Trophoblast cell (in vitro differentiated cells and primary cell): Measurements from ENCODE around the gene KLHL30.

Experiments used
- DNase-seq, 2 donors: peaks; one replicate each; pipeline ENCODE4 v3.0.0-alpha.2; 2016
- H2AFZ ChIP-seq: 2 replicates; pipeline ENCODE4 v1.6.1; 2013; ENCODE audit warnings: low read length, moderate library complexity, mild to moderate bottlenecking; ENCODE audit not compliant: insufficient read depth, poor library complexity
- H2AK5ac ChIP-seq: 2 replicates; pipeline ENCODE4 v1.6.1; 2013; ENCODE audit warnings: mild to moderate bottlenecking, low read length
- H2BK120ac ChIP-seq: 2 replicates; pipeline ENCODE4 v1.6.1; 2013; ENCODE audit warnings: low read length, mild to moderate bottlenecking, moderate library complexity; ENCODE audit not compliant: insufficient read depth, poor library complexity
- H2BK12ac ChIP-seq: 2 replicates; pipeline ENCODE4 v1.6.1; 2013; ENCODE audit warnings: mild to moderate bottlenecking, low read length, moderate library complexity
- H2BK5ac ChIP-seq: 2 replicates; pipeline ENCODE4 v1.6.1; 2013; ENCODE audit warnings: low read length, low read depth, moderate library complexity, mild to moderate bottlenecking; ENCODE audit not compliant: poor library complexity
- H3K14ac ChIP-seq: 2 replicates; pipeline ENCODE4 v1.6.1; 2013; ENCODE audit warnings: mild to moderate bottlenecking, low read length
- H3K18ac ChIP-seq: 2 replicates; pipeline ENCODE4 v1.6.1; 2013; ENCODE audit warnings: mild to moderate bottlenecking, low read length
- H3K23ac ChIP-seq: 2 replicates; pipeline ENCODE4 v1.6.1; 2013; ENCODE audit warnings: low read length
- H3K27ac ChIP-seq: 2 replicates; pipeline ENCODE4 v1.5.1; 2013; ENCODE audit warnings: low read depth, mild to moderate bottlenecking, inconsistent platforms, low read length, moderate library complexity
- H3K27me3 ChIP-seq: 2 replicates; pipeline ENCODE4 v1.6.1; 2013; ENCODE audit warnings: inconsistent platforms, mild to moderate bottlenecking, low read length, moderate library complexity; ENCODE audit not compliant: insufficient read depth
- H3K36me3 ChIP-seq, 2 experiments: 1 replicate in 1 of 2; 2 replicates in 1 of 2; pipeline ENCODE4 v1.6.1; 2013; ENCODE audit warnings: low read length in 2 of 2, mild to moderate bottlenecking in 2 of 2, moderate library complexity in 1 of 2; ENCODE audit not compliant: insufficient read depth in 2 of 2, control insufficient read depth in 1 of 2
- H3K4ac ChIP-seq: 2 replicates; pipeline ENCODE4 v1.6.1; 2013; ENCODE audit warnings: low read depth, mild to moderate bottlenecking, low read length, moderate library complexity
- H3K4me1 ChIP-seq, 2 experiments: 1 replicate in 1 of 2; 2 replicates in 1 of 2; pipeline ENCODE4 v1.6.1; 2013; ENCODE audit warnings: low read length in 2 of 2, mild to moderate bottlenecking in 2 of 2, moderate library complexity in 1 of 2; ENCODE audit not compliant: insufficient read depth in 2 of 2, control insufficient read depth in 1 of 2
- H3K4me2 ChIP-seq: 2 replicates; pipeline ENCODE4 v1.6.1; 2013; ENCODE audit warnings: inconsistent platforms, mild to moderate bottlenecking, low read length, moderate library complexity
- H3K4me3 ChIP-seq: 2 replicates; pipeline ENCODE4 v1.5.1; 2013; ENCODE audit warnings: mild to moderate bottlenecking, low read depth, low read length, inconsistent platforms
- H3K79me1 ChIP-seq: one replicate; pipeline ENCODE4 v1.6.1; 2013; ENCODE audit warnings: low read length
- H3K79me2 ChIP-seq: 2 replicates; pipeline ENCODE4 v1.6.1; 2013; ENCODE audit warnings: low read length, mild to moderate bottlenecking; ENCODE audit not compliant: control insufficient read depth, insufficient read depth, poor library complexity
- H3K9ac ChIP-seq: 2 replicates; pipeline ENCODE4 v1.6.1; 2013; ENCODE audit warnings: mild to moderate bottlenecking, low read length
- H3K9me3 ChIP-seq: 2 replicates; pipeline ENCODE4 v1.6.1; 2013; ENCODE audit warnings: low read depth, mild to moderate bottlenecking, control low read depth, inconsistent platforms, low read length; ENCODE audit not compliant: insufficient read depth
- H4K12ac ChIP-seq: 2 replicates; pipeline ENCODE4 v1.6.1; 2013; ENCODE audit warnings: low read depth, mild to moderate bottlenecking, low read length, moderate library complexity
- H4K8ac ChIP-seq: 2 replicates; pipeline ENCODE4 v1.6.1; 2013; ENCODE audit warnings: low read depth, mild to moderate bottlenecking, low read length, moderate library complexity
- H4K91ac ChIP-seq: one replicate; pipeline ENCODE4 v1.6.1; 2013; ENCODE audit warnings: low read depth, mild to moderate bottlenecking, low read length, moderate library complexity
- WGBS: extraction: QIAGEN DNeasy Blood & Tissue Kit; methylation state at CpG from one replicate; pipeline ENCODE4 v1.1.7; 2013; ENCODE audit warnings: missing lambda C conversion rate; ENCODE audit not compliant: insufficient read length, insufficient coverage; ENCODE audit errors: extremely low coverage; 5-methylcytosine and 5-hydroxymethylcytosine counted together

The KLHL30 gene

GRCh38 chr2:238126775-238127164 lies 11.7 kb upstream of the KLHL30 start:
- no peaks in the 10 kb centered on the region for H3K4me1 ChIP-seq
- DNase-seq, result no peak
- H2BK120ac ChIP-seq, result no peak overlapping the region
- no peak overlapping the region for H4K12ac ChIP-seq
- H3K9me3 ChIP-seq, result peaks cover 3% of the 10 kb centered on the region
- H2AFZ ChIP-seq, result no peak overlapping the region
- H3K36me3 ChIP-seq, result no peaks in the 10 kb centered on the region
- WGBS, result no CpG with 5 or more reads among the region's 2 CpGs
- no peak overlapping the region for H3K23ac ChIP-seq
- no peak overlapping the region for H2BK5ac ChIP-seq
- no peak overlapping the region for H4K91ac ChIP-seq
- no peak overlapping the region for H3K9ac ChIP-seq
- no peak overlapping the region for H3K27ac ChIP-seq
- no peaks in the 10 kb centered on the region for H3K27me3 ChIP-seq
- no peak overlapping the region for H3K18ac ChIP-seq
- no peak overlapping the region for H4K8ac ChIP-seq
- H3K4me2 ChIP-seq, result no peak overlapping the region
- H3K4me3 ChIP-seq, result no peak overlapping the region
- no peak overlapping the region for H2BK12ac ChIP-seq
- H3K4ac ChIP-seq, result no peak overlapping the region
- no peaks in the 10 kb centered on the region for H3K79me1 ChIP-seq
- no peaks in the 10 kb centered on the region for H3K79me2 ChIP-seq
- H3K14ac ChIP-seq, result no peak overlapping the region
- H2AK5ac ChIP-seq, result no peak overlapping the region

GRCh38 chr2:238127165-238128060 lies 11.1 kb upstream of the KLHL30 start:
- H3K27me3 ChIP-seq, result no peaks in the 10 kb centered on the region
- H3K4ac ChIP-seq, result no peak overlapping the region
- no peak overlapping the region for H3K14ac ChIP-seq
- H3K36me3 ChIP-seq, result no peaks in the 10 kb centered on the region
- H4K91ac ChIP-seq, result no peak overlapping the region
- H3K9ac ChIP-seq, result no peak overlapping the region
- no CpG with 5 or more reads among the region's 36 CpGs for WGBS
- no peaks in the 10 kb centered on the region for H3K79me1 ChIP-seq
- H3K9me3 ChIP-seq, result peaks cover 4% of the 10 kb centered on the region
- no peak overlapping the region for H3K23ac ChIP-seq
- no peak overlapping the region for H4K8ac ChIP-seq
- no peaks in the 10 kb centered on the region for H3K4me1 ChIP-seq
- H2AFZ ChIP-seq, result no peak overlapping the region
- H2BK120ac ChIP-seq, result no peak overlapping the region
- no peak overlapping the region for H3K18ac ChIP-seq
- no peak overlapping the region for H3K4me2 ChIP-seq
- no peak for DNase-seq
- H4K12ac ChIP-seq, result no peak overlapping the region
- H2BK5ac ChIP-seq, result no peak overlapping the region
- no peak overlapping the region for H3K4me3 ChIP-seq
- no peak overlapping the region for H2AK5ac ChIP-seq
- H2BK12ac ChIP-seq, result no peak overlapping the region
- H3K27ac ChIP-seq, result no peak overlapping the region
- no peaks in the 10 kb centered on the region for H3K79me2 ChIP-seq

GRCh38 chr2:238128061-238128440 lies 10.4 kb upstream of the KLHL30 start:
- no peak overlapping the region for H3K14ac ChIP-seq
- no peak overlapping the region for H2BK12ac ChIP-seq
- H3K4me1 ChIP-seq, result no peaks in the 10 kb centered on the region
- no peaks in the 10 kb centered on the region for H3K79me2 ChIP-seq
- no peak overlapping the region for H3K4ac ChIP-seq
- H3K27ac ChIP-seq, result no peak overlapping the region
- no peak overlapping the region for H3K18ac ChIP-seq
- H3K4me3 ChIP-seq, result no peak overlapping the region
- H4K12ac ChIP-seq, result no peak overlapping the region
- H3K4me2 ChIP-seq, result no peak overlapping the region
- H3K27me3 ChIP-seq, result no peaks in the 10 kb centered on the region
- no peak overlapping the region for H3K9ac ChIP-seq
- no peak overlapping the region for H2BK5ac ChIP-seq
- peaks cover 4% of the 10 kb centered on the region for H3K9me3 ChIP-seq
- WGBS, result no CpG with 5 or more reads among the region's 22 CpGs
- no peak for DNase-seq
- H3K79me1 ChIP-seq, result no peaks in the 10 kb centered on the region
- no peak overlapping the region for H2AFZ ChIP-seq
- H4K91ac ChIP-seq, result no peak overlapping the region
- no peaks in the 10 kb centered on the region for H3K36me3 ChIP-seq
- no peak overlapping the region for H4K8ac ChIP-seq
- no peak overlapping the region for H3K23ac ChIP-seq
- no peak overlapping the region for H2AK5ac ChIP-seq
- H2BK120ac ChIP-seq, result no peak overlapping the region

GRCh38 chr2:238128534-238129001 lies 9.9 kb upstream of the KLHL30 start:
- no peak overlapping the region for H3K14ac ChIP-seq
- no peak overlapping the region for H4K12ac ChIP-seq
- WGBS, result no CpG with 5 or more reads among the region's 30 CpGs
- H3K4ac ChIP-seq, result no peak overlapping the region
- H4K8ac ChIP-seq, result no peak overlapping the region
- no peak overlapping the region for H3K23ac ChIP-seq
- no peak overlapping the region for H4K91ac ChIP-seq
- no peaks in the 10 kb centered on the region for H3K36me3 ChIP-seq
- no peak overlapping the region for H2BK5ac ChIP-seq
- no peaks in the 10 kb centered on the region for H3K79me2 ChIP-seq
- H2AK5ac ChIP-seq, result no peak overlapping the region
- H2BK120ac ChIP-seq, result no peak overlapping the region
- no peak for DNase-seq
- no peak overlapping the region for H2BK12ac ChIP-seq
- H3K4me3 ChIP-seq, result no peak overlapping the region
- no peaks in the 10 kb centered on the region for H3K79me1 ChIP-seq
- no peak overlapping the region for H2AFZ ChIP-seq
- no peaks in the 10 kb centered on the region for H3K27me3 ChIP-seq
- no peak overlapping the region for H3K27ac ChIP-seq
- H3K4me2 ChIP-seq, result no peak overlapping the region
- no peak overlapping the region for H3K18ac ChIP-seq
- H3K9me3 ChIP-seq, result peaks cover 4% of the 10 kb centered on the region
- no peak overlapping the region for H3K9ac ChIP-seq
- H3K4me1 ChIP-seq, result no peaks in the 10 kb centered on the region
